NB4 (cell line): ENCODE results near the gene CTAG1A.

ENCODE experiments used
- CTCF ChIP-seq: IDR thresholded peaks from one replicate; pipeline ENCODE4 v1.5.1; 2012; ENCODE audit warnings: low read depth, low read length
- MYC ChIP-seq: IDR thresholded peaks from 2 replicates; pipeline ENCODE4 v1.6.1; 2011; ENCODE audit warnings: low read depth, low read length
- POLR2A ChIP-seq: IDR thresholded peaks from 2 replicates; pipeline ENCODE4 v1.6.1; 2011; ENCODE audit warnings: mild to moderate bottlenecking; ENCODE audit not compliant: insufficient read length; ENCODE audit errors: extremely low read depth

DNA sequence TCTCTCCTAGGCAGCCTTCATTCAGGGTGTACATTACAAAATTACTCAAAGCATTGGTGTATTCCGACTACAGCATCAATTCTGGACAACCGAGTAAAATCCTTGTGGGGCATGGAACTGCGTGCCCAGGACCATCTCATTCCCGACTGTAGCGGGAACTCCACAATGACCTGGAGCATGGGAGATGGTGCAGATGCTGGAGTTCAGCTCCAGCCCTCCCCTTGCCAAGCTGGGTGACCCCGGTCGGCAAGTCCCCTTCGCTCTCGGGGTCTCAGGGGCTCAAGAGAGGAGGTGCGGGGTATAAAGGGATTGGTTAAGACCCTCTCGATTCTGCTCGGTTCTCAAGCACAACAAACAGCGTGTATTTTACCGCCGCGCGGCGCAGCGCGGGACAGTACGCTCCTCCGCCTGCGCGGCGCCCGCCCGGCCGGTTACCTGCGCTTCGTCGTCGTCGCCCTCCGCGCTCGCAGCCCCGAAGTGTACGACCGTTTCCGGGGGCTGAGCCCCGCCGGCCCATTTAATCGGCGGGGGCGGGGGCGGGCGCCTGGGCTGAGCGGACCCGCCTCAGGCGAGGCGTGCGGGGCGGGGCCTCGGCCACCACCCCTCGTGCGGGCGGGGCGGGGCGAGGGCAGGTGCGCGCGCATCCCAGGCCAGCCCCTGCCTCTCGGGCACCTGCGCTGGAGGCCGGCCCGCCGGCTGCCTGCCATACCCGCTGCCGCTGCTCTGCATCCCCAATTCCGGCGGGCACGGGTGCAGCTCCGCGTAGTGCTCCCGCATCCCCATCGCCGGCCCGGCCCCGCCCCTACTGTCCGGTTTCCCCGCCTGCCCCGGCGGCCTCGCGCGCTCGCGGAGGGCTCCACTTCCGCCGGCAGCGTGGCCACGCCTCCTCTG, 38.3 kb upstream of the CTAG1A start, which contains the start of gene G6PD:
- TF ChIP-seq CTCF (no peak), POLR2A (peak; percentile 68), MYC (peak; percentile 37; the same call in 1 of the 2 replicates)
